ENCODE results near the gene KCNS1. TPM values are rescaled to one million over a fixed set of nuclear protein-coding genes. Genes with fewer than 3 reads are reported as not detected.

Gene KCNS1
- total RNA-seq, 4 donors from 2014 or later = 0.20 to 0.78 TPM; not detected in 2

DNA sequence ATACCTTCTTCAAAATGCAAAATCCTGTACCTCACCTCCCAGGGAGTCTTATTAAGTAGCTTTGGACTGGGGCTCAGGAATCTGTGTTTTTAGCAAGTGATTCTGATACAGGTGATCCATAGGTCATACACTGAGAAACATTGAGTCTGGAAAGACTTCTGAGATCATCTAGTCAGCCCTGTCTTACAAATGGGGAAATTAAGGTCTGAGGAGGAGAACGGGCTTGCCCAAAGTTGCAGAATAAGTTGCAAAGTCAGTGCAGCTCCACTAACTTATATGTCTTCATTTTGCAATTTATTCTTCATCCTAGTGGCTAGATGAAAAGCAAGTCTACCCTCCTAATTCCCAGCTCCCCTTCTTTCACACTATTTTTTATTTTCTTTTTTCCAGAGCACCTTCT, 28.9 kb downstream of the KCNS1 start:
- H3K9me3 ChIP-seq = no peaks in the 10 kb centered on the region
- no peak overlapping the region for H3K4me3 ChIP-seq (replicated peaks in 1 of 3)
- 96 to 97% methylated on average over 1 of the region's 1 CpG for WGBS, 2 donors
- H3K27me3 ChIP-seq = no peaks in the 10 kb centered on the region
- intact Hi-C loops (cut with DNase I) = no loop called here
- TF ChIP-seq, protein P1, sequence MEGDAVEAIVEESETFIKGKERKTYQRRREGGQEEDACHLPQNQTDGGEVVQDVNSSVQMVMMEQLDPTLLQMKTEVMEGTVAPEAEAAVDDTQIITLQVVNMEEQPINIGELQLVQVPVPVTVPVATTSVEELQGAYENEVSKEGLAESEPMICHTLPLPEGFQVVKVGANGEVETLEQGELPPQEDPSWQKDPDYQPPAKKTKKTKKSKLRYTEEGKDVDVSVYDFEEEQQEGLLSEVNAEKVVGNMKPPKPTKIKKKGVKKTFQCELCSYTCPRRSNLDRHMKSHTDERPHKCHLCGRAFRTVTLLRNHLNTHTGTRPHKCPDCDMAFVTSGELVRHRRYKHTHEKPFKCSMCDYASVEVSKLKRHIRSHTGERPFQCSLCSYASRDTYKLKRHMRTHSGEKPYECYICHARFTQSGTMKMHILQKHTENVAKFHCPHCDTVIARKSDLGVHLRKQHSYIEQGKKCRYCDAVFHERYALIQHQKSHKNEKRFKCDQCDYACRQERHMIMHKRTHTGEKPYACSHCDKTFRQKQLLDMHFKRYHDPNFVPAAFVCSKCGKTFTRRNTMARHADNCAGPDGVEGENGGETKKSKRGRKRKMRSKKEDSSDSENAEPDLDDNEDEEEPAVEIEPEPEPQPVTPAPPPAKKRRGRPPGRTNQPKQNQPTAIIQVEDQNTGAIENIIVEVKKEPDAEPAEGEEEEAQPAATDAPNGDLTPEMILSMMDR (IDR thresholded peaks at IDR 0.05) = no peak
- TF ChIP-seq POLR2A (IDR thresholded peaks at IDR 0.05) = no peak
- DNase-seq = no peak
- H3K36me3 ChIP-seq = peaks cover 9 to 24% of the 10 kb centered on the region in 2 donors
- no peaks in the 10 kb centered on the region for H3K4me1 ChIP-seq
- no peak overlapping the region for H3K27ac ChIP-seq

DNA sequence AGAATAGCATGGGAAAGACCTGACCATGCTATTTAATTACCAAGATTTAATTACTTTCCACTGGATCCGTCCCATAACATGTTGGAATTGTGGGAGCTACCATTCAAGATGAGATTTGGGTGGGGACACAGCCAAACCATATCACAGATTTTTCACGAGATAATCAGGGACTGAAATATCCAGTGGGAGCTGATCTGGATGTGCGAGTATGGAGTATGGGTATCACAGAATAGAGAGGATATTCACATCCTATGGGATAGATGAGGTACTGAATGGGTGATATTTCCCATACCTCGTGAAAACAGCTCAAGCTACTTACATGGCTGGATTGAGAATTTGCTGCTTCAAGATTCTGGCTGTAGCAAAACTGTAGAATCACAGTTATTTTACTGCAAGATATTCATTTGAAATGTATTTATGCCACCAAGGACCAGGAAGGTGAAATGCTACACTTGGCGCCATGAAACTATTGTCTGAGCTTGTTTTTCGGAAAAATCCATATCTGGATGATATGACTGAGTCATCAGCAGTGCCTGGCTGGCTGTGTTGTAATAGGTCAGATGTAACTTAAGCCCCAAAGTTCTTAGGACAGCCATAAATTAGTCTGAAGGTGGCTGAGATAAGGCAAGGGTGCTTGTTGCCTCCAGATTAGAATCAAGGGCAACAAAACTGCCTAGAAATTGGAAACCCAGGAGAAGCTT, 29.8 kb downstream of the KCNS1 start:
- no peak for TF ChIP-seq POLR2A (IDR thresholded peaks at IDR 0.05)
- TF ChIP-seq, protein P1 (IDR thresholded peaks at IDR 0.05) = no peak
- H3K4me1 ChIP-seq = no peaks in the 10 kb centered on the region
- DNase-seq = no peak
- H3K4me3 ChIP-seq (replicated peaks in 1 of 3) = no peak overlapping the region
- intact Hi-C loops (cut with DNase I) = no loop called here
- no peaks in the 10 kb centered on the region for H3K27me3 ChIP-seq
- no peaks in the 10 kb centered on the region for H3K9me3 ChIP-seq
- peaks cover 9 to 14% of the 10 kb centered on the region in 2 donors for H3K36me3 ChIP-seq
- 95% methylated on average over 6 of the region's 6 CpGs for WGBS, 2 donors
- no peak overlapping the region for H3K27ac ChIP-seq

DNA sequence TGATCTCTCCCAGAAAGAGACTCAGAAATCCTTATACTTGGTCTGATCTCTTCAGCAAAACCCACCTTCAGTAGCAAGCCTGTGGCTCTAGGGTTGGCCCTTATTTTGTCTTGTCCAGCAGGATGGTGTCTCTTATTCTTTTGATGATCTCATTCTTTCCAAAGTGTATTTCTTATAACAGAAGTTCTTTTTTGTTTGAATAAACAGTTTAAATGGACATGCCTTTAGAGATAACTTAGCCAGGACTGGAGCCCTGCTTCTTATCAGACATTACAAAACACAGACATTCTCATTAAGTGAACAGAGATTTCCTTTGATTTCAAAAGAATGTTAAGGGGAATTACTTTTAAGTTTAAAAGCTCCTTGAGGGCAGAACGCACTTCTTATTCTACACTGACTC, 31.7 kb downstream of the KCNS1 start:
- Histone ChIP-seq H3K4me1 (no peaks in the 10 kb centered on the region), H3K27me3 (no peaks in the 10 kb centered on the region), H3K27ac (no peak overlapping the region), H3K36me3 (no peaks in the 10 kb centered on the region), H3K9me3 (no peaks in the 10 kb centered on the region), H3K4me3 (replicated peaks in 1 of 3) (no peak overlapping the region)
- TF ChIP-seq, protein P1 (IDR thresholded peaks at IDR 0.05) = no peak
- TF ChIP-seq POLR2A (IDR thresholded peaks at IDR 0.05) = no peak
- no peak for DNase-seq
- WGBS, 2 donors = 78 to 90% methylated on average over 1 of the region's 1 CpG
- intact Hi-C loops (cut with DNase I) = no loop called here

DNA sequence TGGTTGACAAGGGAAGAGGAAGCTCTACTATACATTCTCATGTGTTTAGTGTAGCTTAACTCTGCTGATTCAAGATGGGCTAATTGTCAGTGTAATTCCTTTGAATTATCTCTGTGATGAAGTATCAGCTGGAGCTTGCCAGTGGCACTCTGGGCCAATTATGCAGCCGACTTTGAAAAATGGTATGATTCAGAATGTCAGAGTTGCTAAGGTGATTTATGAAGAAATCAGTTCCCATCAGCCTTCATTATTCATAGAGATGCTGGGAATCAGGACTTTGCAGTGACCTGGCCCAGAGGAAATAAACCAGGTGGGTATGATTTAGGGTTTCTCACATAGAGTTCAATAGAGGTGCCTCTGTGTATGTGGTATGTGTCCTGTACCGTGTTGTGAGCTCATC, 33.4 kb downstream of the KCNS1 start:
- TF ChIP-seq POLR2A (IDR thresholded peaks at IDR 0.05) = no peak
- TF ChIP-seq, protein P1 (IDR thresholded peaks at IDR 0.05) = no peak

DNA sequence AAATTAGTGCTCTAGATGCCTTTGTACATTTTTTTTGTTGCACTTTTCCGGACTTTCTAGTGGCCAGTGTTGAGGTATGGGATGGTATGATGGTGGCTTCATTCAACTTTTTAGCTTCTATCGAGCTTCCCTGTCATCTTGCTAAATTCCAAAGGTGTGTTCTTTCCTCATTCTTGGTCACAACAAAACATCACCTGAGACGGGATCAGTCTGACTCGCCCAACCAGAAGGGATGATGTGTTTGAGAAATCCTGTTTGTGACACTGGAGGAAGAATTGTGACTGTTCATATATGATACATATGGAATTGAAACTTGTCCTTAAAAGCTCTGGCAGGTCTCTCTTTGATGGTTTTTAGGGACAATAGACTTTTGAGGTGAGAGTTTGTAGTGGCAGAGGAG, 33.8 kb downstream of the KCNS1 start:
- Histone ChIP-seq H3K36me3 (no peaks in the 10 kb centered on the region), H3K27ac (no peak overlapping the region), H3K4me1 (no peaks in the 10 kb centered on the region), H3K9me3 (no peaks in the 10 kb centered on the region), H3K27me3 (no peaks in the 10 kb centered on the region), H3K4me3 (replicated peaks in 1 of 3) (no peak overlapping the region)
- no peak for DNase-seq
- no peak for TF ChIP-seq POLR2A (IDR thresholded peaks at IDR 0.05)
- TF ChIP-seq, protein P1 (IDR thresholded peaks at IDR 0.05) = no peak
- WGBS, 2 donors = 98% methylated on average over 4 of the region's 4 CpGs
- intact Hi-C loops (cut with DNase I) = no loop called here

More for the DNA sequence above, 33.4 kb downstream of the KCNS1 start:
- H3K27ac ChIP-seq = no peak overlapping the region
- intact Hi-C loops (cut with DNase I) = no loop called here
- no peaks in the 10 kb centered on the region for H3K27me3 ChIP-seq
- H3K4me1 ChIP-seq = no peaks in the 10 kb centered on the region
- WGBS, 2 donors = 91 to 95% methylated on average over 2 of the region's 2 CpGs
- H3K4me3 ChIP-seq (replicated peaks in 1 of 3) = no peak overlapping the region
- no peak for DNase-seq
- no peaks in the 10 kb centered on the region for H3K36me3 ChIP-seq
- no peaks in the 10 kb centered on the region for H3K9me3 ChIP-seq
